IPS-NIHi7 (cell line): ENCODE results near the gene B4GALNT4.
"Not testable (repeated sequence)": the region's sequence is repeated elsewhere in the genome, so short reads cannot be mapped to it uniquely, and the experiment has no call there.

Experiments
- DNase-seq: peaks from one replicate; pipeline ENCODE4 v3.0.0; 2012; ENCODE audit warnings: mixed read lengths; ENCODE audit errors: extremely low spot score

Gene B4GALNT4

DNA sequence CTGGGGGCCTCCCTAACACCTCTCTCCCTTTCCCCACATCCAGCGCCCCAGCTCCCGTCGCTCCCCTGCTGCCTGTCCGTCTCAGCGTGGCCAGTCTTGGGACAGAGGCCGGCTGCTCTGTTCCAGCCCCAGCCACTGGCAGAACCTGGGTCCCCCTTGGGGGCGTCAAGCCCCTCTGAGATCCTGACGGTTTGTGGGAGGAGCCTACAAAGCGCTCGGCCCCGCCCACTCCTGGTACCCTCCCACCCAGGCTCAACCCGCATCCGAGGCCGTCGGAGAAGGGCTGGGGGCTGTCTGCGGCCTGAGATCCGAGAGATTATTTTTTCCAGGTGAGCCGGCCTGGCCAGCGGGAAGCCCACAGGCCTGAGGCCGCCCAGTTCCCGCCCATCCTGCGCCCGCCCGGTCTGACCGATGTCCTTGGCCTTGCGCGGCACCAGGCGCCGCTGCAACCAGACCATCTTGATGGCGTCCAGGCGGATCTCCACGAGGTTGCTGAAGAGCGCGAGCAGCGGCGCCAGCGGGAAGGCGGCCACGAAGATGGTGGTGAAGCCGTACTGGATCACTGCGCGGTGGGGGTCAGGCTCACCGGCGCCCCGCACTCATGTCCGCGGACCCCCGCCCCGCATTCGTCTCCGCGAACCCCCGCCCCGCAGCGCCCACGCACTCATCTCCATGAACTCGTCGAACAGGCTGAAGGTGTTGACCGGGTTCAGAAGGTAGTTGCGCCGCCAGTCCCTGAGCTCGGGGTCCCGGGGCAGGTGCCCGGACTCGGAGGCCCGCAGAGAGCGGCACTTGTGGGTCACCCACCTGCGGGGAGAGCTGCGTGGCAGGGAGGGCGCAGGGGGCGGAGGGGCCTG is 51.0 kb downstream of the B4GALNT4 start:
- no peak for DNase-seq

DNA sequence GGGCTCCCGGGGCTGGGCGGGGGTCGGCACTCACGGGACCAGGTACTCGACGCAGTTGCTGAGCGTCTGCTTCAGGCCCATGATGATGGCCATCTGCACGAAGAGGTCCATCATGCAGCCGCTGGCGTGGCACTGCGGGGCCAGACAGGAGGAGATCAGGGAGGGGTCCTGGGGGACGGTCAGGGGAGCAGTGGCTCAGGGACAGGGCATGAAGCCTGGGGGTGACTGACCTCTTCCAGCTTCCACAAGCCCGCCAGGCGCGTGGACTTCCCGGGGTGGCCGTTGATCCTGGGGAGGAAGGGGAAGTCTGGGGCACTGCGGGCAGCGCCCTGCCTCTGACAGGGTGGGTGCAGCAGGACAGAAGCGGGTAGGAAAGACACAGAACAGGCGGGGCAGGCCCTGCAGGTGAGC is 51.6 kb downstream of the B4GALNT4 start:
- no peak for DNase-seq

DNA sequence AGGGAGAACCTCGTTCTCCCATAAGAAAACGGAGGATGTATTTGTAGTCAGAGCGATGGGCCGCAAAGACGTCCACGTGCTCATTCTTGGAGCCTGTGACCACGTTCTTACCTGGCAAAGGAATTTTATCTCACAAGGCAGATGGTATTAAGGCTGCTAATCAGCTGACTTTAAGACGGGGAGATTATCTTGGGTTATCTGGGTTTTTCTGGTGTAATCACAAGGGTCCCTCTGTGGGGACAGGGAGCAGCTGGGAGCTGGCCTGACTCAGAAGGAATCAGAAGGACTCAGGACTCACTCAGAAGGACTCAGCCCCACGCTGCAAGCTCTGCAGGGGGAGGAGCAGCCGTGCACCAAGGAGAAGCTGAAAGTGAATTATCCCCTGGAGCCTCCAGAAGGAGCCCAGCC is 53.0 kb downstream of the B4GALNT4 start:
- no peak for DNase-seq

DNA sequence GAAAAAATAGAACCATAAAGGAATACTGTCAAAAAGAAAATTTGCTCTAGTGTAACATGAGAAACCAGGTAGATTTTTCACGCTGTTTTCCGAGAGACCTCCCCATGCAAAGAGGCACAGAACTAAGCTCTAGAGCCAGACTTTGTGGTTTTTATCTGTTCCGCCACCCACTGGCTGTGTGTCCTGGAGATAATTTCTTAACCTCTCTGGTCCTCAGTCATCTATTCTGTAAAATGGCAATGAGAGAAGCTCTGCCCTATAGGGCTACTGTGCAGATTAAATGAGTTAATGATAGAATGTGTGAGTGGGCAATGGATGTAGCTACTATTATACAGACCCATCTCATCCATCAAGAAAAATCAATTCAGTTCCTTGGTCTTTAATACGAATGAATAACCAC is 54.9 kb downstream of the B4GALNT4 start:
- no peak for DNase-seq

DNA sequence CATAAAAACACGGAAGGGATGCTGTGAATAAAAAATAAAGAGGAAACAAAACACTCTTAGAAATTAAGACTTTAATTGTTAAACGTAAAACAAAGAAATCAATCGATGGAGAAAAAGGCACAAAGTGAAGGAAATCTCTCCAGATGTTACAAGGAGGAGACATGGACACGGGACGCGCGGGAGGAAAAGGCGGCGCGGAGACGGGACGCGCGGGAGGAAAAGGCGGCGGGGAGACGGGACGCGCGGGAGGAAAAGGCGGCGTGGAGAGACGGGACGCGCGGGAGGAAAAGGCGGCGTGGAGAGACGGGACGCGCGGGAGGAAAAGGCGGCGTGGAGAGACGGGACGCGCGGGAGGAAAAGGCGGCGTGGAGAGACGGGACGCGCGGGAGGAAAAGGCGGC is 55.5 kb downstream of the B4GALNT4 start:
- not testable (repeated sequence) for DNase-seq

DNA sequence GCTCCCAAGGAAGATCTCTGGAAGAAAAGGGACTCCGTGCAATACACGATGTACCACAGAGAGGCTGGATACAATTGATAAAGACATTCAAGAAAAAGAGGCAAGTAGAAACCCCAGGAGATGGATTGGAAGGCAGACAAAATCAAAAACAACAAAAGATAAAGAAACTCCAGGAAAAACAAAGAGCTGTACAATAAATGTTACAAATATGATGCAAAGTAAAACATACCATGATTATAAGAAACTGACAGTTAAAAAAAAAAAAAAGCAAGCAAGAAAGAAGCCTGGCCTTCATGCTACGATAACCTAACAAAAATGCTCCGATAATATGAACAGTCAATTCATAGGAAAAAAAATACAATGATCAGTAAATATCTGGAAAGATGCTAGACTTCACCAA is 56.0 kb downstream of the B4GALNT4 start:
- no peak for DNase-seq

DNA sequence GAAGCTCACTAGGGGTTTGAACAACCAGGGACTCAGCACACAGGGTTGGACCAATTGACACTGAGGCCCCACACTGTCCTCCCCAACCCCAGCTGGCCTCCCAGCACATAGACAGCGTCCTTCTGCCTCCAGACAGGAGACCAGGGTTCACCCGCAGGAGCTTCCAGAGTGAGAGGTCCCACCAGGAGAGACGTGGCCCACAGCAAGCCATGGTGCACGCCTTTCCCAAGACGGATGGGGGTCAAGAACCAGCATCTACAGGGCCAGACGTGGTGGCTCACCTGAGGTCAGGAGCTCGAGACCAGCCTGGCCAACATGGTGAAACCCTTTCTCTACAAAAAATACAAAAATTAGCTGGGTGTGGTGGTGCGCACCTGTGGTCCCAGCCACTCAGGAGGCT is 57.6 kb downstream of the B4GALNT4 start:
- DNase-seq, result no peak

DNA sequence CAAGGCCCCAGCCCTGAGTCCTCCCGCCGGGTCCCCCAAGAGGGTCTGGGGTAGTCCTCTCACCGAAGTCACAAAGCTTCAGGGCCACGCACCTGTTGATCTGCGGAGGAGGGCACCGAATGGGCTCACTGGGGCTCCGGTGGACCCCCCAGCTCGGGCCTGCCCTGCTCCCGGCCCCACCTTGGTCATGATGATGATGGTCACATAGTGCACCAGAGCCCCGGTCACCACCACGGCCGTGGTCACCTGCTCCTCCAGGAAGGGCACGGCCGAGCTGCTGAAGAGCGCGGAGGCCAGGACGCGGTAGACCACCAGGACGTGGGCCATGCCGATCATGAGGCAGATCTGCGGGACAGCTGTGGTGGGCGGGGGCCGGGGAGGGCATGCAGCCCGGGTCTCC is 59.0 kb downstream of the B4GALNT4 start:
- no peak for DNase-seq

DNA sequence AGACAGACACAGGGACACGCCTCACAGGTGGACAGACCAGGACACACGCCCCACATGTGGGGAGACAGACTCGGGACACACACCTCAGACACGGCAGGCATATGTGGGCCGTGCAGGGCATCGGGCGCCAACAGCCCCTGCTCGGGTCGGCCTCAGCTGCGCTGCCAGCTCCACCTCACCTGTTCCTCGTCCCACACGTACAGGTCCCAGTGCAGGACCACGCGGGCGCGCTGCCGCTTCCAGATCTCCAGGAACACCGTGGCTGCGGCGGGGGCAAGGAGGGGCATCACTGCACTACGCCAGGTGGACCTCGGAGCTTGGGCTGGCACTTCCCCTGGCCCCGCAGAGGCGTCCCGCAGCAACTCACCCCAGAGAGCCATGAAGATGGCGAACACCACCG is 60.1 kb downstream of the B4GALNT4 start:
- DNase-seq, result no peak

DNA sequence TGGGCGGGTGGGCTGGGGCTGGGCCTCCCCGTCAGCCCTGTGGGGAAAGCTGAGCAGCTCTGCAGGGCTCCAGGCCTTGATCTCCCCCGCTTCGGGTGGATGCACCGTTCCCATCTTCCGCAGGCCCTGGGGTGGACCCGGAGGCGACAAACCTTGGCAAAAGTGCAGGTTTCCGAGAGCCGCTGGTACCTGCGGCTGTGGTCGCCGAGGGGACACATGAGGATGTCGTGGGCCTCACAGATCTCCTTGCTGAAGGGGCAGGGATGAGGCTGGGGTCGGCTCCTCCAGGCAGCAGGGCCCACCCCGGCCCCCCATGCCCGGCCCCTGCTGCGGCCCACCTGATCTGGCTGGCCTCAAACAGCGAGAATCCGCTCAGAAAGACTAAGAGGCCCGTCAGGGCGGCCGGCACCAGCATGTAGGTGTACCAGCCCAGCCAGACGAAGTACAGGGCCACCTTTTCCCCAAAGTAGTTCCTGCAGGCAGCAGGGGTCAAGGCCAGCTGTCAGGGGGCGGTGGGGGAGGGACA is 60.7 kb downstream of the B4GALNT4 start:
- DNase-seq, result peak; percentile 57
